ENCODE measurements around the gene LIPM.
"Not testable (repeated sequence)": the region's sequence is repeated elsewhere in the genome, so short reads cannot be mapped to it uniquely, and the experiment has no call there.

Gene LIPM

GRCh38 chr10:88837632-88838031 lies 35.1 kb downstream of the LIPM start:
- H3K18ac ChIP-seq (ENCODE audit: low read length); H3K4me1 ChIP-seq (ENCODE audit: control insufficient read depth in 2 of 2, insufficient read depth in 1 of 2, low read depth in 1 of 2, low read length in 2 of 2); H2BK15ac ChIP-seq (ENCODE audit: low read length); H3K9ac ChIP-seq (ENCODE audit: low read depth, low read length, poor library complexity); H2BK12ac ChIP-seq (ENCODE audit: low read length); H2BK5ac ChIP-seq (ENCODE audit: low read length); H3K14ac ChIP-seq (ENCODE audit: low read length); H3K4me3 ChIP-seq (ENCODE audit: low read length in 2 of 2); H3K9me3 ChIP-seq (replicated peaks in 1 of 2; ENCODE audit: control insufficient read depth in 2 of 2, insufficient read depth in 1 of 2, low read depth in 1 of 2, low read length in 2 of 2); H2AFZ ChIP-seq (ENCODE audit: low read length); H3K79me1 ChIP-seq (ENCODE audit: low read depth, low read length); H2BK120ac ChIP-seq (ENCODE audit: low read depth, low read length); H3K4me2 ChIP-seq (ENCODE audit: insufficient read depth, low read length, poor library complexity, severe bottlenecking); H3K27ac ChIP-seq (replicated peaks; ENCODE audit: low read length); H3K23ac ChIP-seq (ENCODE audit: low read depth, low read length, poor library complexity); H4K8ac ChIP-seq (ENCODE audit: low read depth, low read length); H3K4ac ChIP-seq (ENCODE audit: low read length); DNase-seq (ENCODE audit: low spot score); H3K36me3 ChIP-seq (replicated peaks in 1 of 2; ENCODE audit: control insufficient read depth in 2 of 2, insufficient read depth in 2 of 2, low read length in 2 of 2); H4K91ac ChIP-seq (ENCODE audit: low read depth, low read length, poor library complexity); H2AK5ac ChIP-seq (ENCODE audit: low read depth, low read length): not testable (repeated sequence)
- H3K27me3 ChIP-seq (ENCODE audit: control insufficient read depth in 3 of 3, insufficient read depth in 3 of 3, low read depth in 1 of 3, low read length in 3 of 3) = peaks cover 0 to 13% (median 0%) of the 10 kb centered on the region in 3 experiments

GRCh38 chr10:88838766-88839350 lies 36.3 kb downstream of the LIPM start:
- Histone ChIP-seq H4K8ac (ENCODE audit: low read depth, low read length) (no peak overlapping the region), H2BK5ac (ENCODE audit: low read length) (no peak overlapping the region), H2BK120ac (ENCODE audit: low read depth, low read length) (no peak overlapping the region), H3K4me2 (ENCODE audit: insufficient read depth, low read length, poor library complexity, severe bottlenecking) (no peak overlapping the region), H2AFZ (ENCODE audit: low read length) (no peak overlapping the region), H3K4me1 (ENCODE audit: control insufficient read depth in 2 of 2, insufficient read depth in 1 of 2, low read depth in 1 of 2, low read length in 2 of 2) (no peaks in the 10 kb centered on the region), H3K23ac (ENCODE audit: low read depth, low read length, poor library complexity) (no peak overlapping the region), H2AK5ac (ENCODE audit: low read depth, low read length) (no peak overlapping the region), H3K4me3 (ENCODE audit: low read length in 2 of 2) (no peak overlapping the region), H3K27ac (replicated peaks; ENCODE audit: low read length) (no peak overlapping the region), H3K14ac (ENCODE audit: low read length) (no peak overlapping the region), H3K36me3 (replicated peaks in 1 of 2; ENCODE audit: control insufficient read depth in 2 of 2, insufficient read depth in 2 of 2, low read length in 2 of 2) (no peaks in the 10 kb centered on the region), H3K27me3 (ENCODE audit: control insufficient read depth in 3 of 3, insufficient read depth in 3 of 3, low read depth in 1 of 3, low read length in 3 of 3) (peaks cover 0 to 15% (median 0%) of the 10 kb centered on the region in 3 experiments), H3K9ac (ENCODE audit: low read depth, low read length, poor library complexity) (no peak overlapping the region), H3K18ac (ENCODE audit: low read length) (no peak overlapping the region), H4K91ac (ENCODE audit: low read depth, low read length, poor library complexity) (no peak overlapping the region), H3K9me3 (replicated peaks in 1 of 2; ENCODE audit: control insufficient read depth in 2 of 2, insufficient read depth in 1 of 2, low read depth in 1 of 2, low read length in 2 of 2) (no peaks in the 10 kb centered on the region), H3K4ac (ENCODE audit: low read length) (no peak overlapping the region), H2BK12ac (ENCODE audit: low read length) (no peak overlapping the region), H2BK15ac (ENCODE audit: low read length) (no peak overlapping the region), H3K79me1 (ENCODE audit: low read depth, low read length) (no peaks in the 10 kb centered on the region)
- WGBS, 2 donors (ENCODE audit: extremely low coverage in 2 of 2, insufficient read length in 2 of 2, insufficient replicate concordance in 1 of 2) = no CpG with 5 or more reads among the region's 5 CpGs
- DNase-seq (ENCODE audit: low spot score) = no peak

GRCh38 chr10:88840104-88840503 lies 37.6 kb downstream of the LIPM start:
- WGBS, 2 donors (ENCODE audit: extremely low coverage in 2 of 2, insufficient read length in 2 of 2, insufficient replicate concordance in 1 of 2) = no CpG with 5 or more reads among the region's 3 CpGs
- Histone ChIP-seq H4K91ac (ENCODE audit: low read depth, low read length, poor library complexity) (no peak overlapping the region), H3K18ac (ENCODE audit: low read length) (no peak overlapping the region), H3K23ac (ENCODE audit: low read depth, low read length, poor library complexity) (no peak overlapping the region), H3K14ac (ENCODE audit: low read length) (no peak overlapping the region), H2AFZ (ENCODE audit: low read length) (no peak overlapping the region), H3K79me1 (ENCODE audit: low read depth, low read length) (no peaks in the 10 kb centered on the region), H2BK15ac (ENCODE audit: low read length) (no peak overlapping the region), H3K27me3 (ENCODE audit: control insufficient read depth in 3 of 3, insufficient read depth in 3 of 3, low read depth in 1 of 3, low read length in 3 of 3) (peaks cover 0 to 14% (median 0%) of the 10 kb centered on the region in 3 experiments), H3K27ac (replicated peaks; ENCODE audit: low read length) (no peak overlapping the region), H3K4me1 (ENCODE audit: control insufficient read depth in 2 of 2, insufficient read depth in 1 of 2, low read depth in 1 of 2, low read length in 2 of 2) (no peaks in the 10 kb centered on the region), H2AK5ac (ENCODE audit: low read depth, low read length) (no peak overlapping the region), H3K4me3 (ENCODE audit: low read length in 2 of 2) (no peak overlapping the region), H3K4ac (ENCODE audit: low read length) (no peak overlapping the region), H3K4me2 (ENCODE audit: insufficient read depth, low read length, poor library complexity, severe bottlenecking) (no peak overlapping the region), H2BK12ac (ENCODE audit: low read length) (no peak overlapping the region), H2BK120ac (ENCODE audit: low read depth, low read length) (no peak overlapping the region), H2BK5ac (ENCODE audit: low read length) (no peak overlapping the region), H3K9ac (ENCODE audit: low read depth, low read length, poor library complexity) (no peak overlapping the region), H3K9me3 (replicated peaks in 1 of 2; ENCODE audit: control insufficient read depth in 2 of 2, insufficient read depth in 1 of 2, low read depth in 1 of 2, low read length in 2 of 2) (no peaks in the 10 kb centered on the region), H4K8ac (ENCODE audit: low read depth, low read length) (no peak overlapping the region), H3K36me3 (replicated peaks in 1 of 2; ENCODE audit: control insufficient read depth in 2 of 2, insufficient read depth in 2 of 2, low read length in 2 of 2) (no peaks in the 10 kb centered on the region)
- no peak for DNase-seq (ENCODE audit: low spot score)

- DNase-seq (ENCODE audit: low spot score) = no peak
- Histone ChIP-seq H3K18ac (ENCODE audit: low read length) (no peak overlapping the region), H2BK12ac (ENCODE audit: low read length) (no peak overlapping the region), H3K14ac (ENCODE audit: low read length) (no peak overlapping the region), H3K4me2 (ENCODE audit: insufficient read depth, low read length, poor library complexity, severe bottlenecking) (no peak overlapping the region), H2BK15ac (ENCODE audit: low read length) (no peak overlapping the region), H2BK5ac (ENCODE audit: low read length) (no peak overlapping the region), H3K4me3 (ENCODE audit: low read length in 2 of 2) (no peak overlapping the region), H2BK120ac (ENCODE audit: low read depth, low read length) (no peak overlapping the region), H3K27me3 (ENCODE audit: control insufficient read depth in 3 of 3, insufficient read depth in 3 of 3, low read depth in 1 of 3, low read length in 3 of 3) (peaks cover 0 to 14% (median 0%) of the 10 kb centered on the region in 3 experiments), H3K9me3 (replicated peaks in 1 of 2; ENCODE audit: control insufficient read depth in 2 of 2, insufficient read depth in 1 of 2, low read depth in 1 of 2, low read length in 2 of 2) (no peaks in the 10 kb centered on the region), H3K4me1 (ENCODE audit: control insufficient read depth in 2 of 2, insufficient read depth in 1 of 2, low read depth in 1 of 2, low read length in 2 of 2) (no peaks in the 10 kb centered on the region), H2AFZ (ENCODE audit: low read length) (peak overlapping the region; percentile 70), H3K4ac (ENCODE audit: low read length) (no peak overlapping the region), H3K36me3 (replicated peaks in 1 of 2; ENCODE audit: control insufficient read depth in 2 of 2, insufficient read depth in 2 of 2, low read length in 2 of 2) (no peaks in the 10 kb centered on the region), H3K27ac (replicated peaks; ENCODE audit: low read length) (no peak overlapping the region), H2AK5ac (ENCODE audit: low read depth, low read length) (no peak overlapping the region), H3K9ac (ENCODE audit: low read depth, low read length, poor library complexity) (no peak overlapping the region), H3K23ac (ENCODE audit: low read depth, low read length, poor library complexity) (no peak overlapping the region), H4K91ac (ENCODE audit: low read depth, low read length, poor library complexity) (no peak overlapping the region), H4K8ac (ENCODE audit: low read depth, low read length) (no peak overlapping the region), H3K79me1 (ENCODE audit: low read depth, low read length) (no peaks in the 10 kb centered on the region)
- no CpG with 5 or more reads among the region's 5 CpGs for WGBS, 2 donors (ENCODE audit: extremely low coverage in 2 of 2, insufficient read length in 2 of 2, insufficient replicate concordance in 1 of 2)
Measured at GRCh38 chr10:88840881-88841280, 38.4 kb downstream of the LIPM start.

All from neuronal stem cell (in vitro differentiated cells).